ENCODE results near the gene NPSR1. TPM values are rescaled to one million over a fixed set of nuclear protein-coding genes. Genes with fewer than 3 reads are reported as not detected.
"Not testable (repeated sequence)": the region's sequence is repeated elsewhere in the genome, so short reads cannot be mapped to it uniquely, and the experiment has no call there.

NPSR1 gene
- total RNA-seq, 2 donors from 2014 or later, result not detected

DNA sequence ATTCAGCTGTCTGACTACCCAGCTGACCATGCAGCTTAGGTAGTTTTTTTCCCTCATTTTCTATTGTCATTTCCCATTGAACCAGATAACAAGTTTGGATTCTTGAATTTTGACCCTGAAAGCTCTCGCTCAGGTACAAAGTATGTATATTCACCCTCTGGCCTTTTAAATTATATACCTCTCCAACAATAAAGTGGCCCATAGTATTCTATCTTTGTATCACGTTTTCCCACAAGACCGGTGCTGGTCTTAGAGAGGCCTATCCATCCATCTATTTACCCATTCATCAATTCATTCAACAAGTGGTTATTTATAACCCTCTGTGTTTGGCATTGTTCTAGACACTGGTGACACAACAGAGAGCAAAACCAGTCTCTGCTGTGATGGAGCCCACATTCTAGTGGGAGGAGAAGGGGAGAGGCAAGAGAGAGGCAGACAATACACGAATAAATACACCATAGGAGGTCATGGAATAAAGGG is 35.2 kb upstream of the NPSR1 start:
- 74% methylated on average over 4 of the region's 4 CpGs for WGBS
- H3K36me3 ChIP-seq, result no peaks in the 10 kb centered on the region
- H3K4me3 ChIP-seq, result no peak overlapping the region
- no peak overlapping the region for H3K27ac ChIP-seq
- intact Hi-C loops (cut with DNase I), result no loop called here
- TF ChIP-seq POLR2A (IDR thresholded peaks at IDR 0.05), result no peak
- TF ChIP-seq, protein P1, sequence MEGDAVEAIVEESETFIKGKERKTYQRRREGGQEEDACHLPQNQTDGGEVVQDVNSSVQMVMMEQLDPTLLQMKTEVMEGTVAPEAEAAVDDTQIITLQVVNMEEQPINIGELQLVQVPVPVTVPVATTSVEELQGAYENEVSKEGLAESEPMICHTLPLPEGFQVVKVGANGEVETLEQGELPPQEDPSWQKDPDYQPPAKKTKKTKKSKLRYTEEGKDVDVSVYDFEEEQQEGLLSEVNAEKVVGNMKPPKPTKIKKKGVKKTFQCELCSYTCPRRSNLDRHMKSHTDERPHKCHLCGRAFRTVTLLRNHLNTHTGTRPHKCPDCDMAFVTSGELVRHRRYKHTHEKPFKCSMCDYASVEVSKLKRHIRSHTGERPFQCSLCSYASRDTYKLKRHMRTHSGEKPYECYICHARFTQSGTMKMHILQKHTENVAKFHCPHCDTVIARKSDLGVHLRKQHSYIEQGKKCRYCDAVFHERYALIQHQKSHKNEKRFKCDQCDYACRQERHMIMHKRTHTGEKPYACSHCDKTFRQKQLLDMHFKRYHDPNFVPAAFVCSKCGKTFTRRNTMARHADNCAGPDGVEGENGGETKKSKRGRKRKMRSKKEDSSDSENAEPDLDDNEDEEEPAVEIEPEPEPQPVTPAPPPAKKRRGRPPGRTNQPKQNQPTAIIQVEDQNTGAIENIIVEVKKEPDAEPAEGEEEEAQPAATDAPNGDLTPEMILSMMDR (IDR thresholded peaks at IDR 0.05), result no peak
- TF ChIP-seq POLR2AphosphoS5 (IDR thresholded peaks at IDR 0.05), result no peak
- no peaks in the 10 kb centered on the region for H3K27me3 ChIP-seq (replicated peaks; ENCODE audit: insufficient read depth)
- no peaks in the 10 kb centered on the region for H3K9me3 ChIP-seq
- DNase-seq (ENCODE audit: low spot score), result no peak
- no peaks in the 10 kb centered on the region for H3K4me1 ChIP-seq (replicated peaks)

DNA sequence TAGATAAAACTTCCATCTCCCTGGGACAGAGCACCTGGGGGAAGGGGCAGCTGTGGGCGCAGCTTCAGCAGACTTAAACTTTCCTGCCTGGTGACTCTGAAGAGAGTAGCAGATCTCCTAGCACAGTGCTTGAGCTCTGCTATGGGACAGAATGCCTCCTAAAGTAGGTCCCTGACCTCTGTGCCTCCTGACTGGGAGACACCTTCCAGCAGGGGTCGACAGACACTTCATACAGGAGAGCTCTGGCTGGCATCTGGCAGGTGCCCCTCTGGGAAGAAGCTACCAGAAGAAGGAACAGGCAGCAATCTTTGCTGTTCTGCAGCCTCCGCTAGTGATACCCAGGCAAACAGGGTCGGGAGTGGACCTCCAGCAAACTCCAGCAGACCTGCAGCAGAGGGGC is 29.4 kb upstream of the NPSR1 start:
- intact Hi-C loops (cut with DNase I); H3K36me3 ChIP-seq; H3K9me3 ChIP-seq; H3K27ac ChIP-seq; H3K27me3 ChIP-seq (replicated peaks; ENCODE audit: insufficient read depth); H3K4me3 ChIP-seq; DNase-seq (ENCODE audit: low spot score); H3K4me1 ChIP-seq (replicated peaks): not testable (repeated sequence)
- 64% methylated on average over 4 of the region's 4 CpGs for WGBS

DNA sequence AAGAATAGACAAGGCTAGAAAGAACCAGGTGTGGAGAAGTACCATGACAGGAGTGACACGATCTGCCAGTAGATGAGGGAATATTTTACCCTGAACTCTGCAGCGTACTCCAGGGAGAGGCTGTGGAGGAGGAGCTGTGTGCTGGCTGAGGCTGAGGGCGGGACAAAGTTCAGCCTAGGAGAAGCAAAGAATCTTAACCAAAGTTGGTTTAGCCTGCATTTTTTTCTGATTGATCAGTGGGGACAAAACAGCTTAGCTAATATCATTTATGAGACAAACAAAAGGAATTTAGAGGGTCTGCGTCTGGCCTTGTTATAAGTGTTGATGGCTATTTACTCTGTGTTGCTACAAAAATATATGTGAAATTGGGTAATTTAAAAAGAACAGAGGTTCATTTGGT is 5.2 kb upstream of the NPSR1 start:
- DNase-seq (ENCODE audit: low spot score), result no peak
- no peak for TF ChIP-seq POLR2AphosphoS5 (IDR thresholded peaks at IDR 0.05)
- TF ChIP-seq, protein P1 (IDR thresholded peaks at IDR 0.05), result no peak
- TF ChIP-seq POLR2A (IDR thresholded peaks at IDR 0.05), result no peak
- intact Hi-C loops (cut with DNase I), result no loop called here

DNA sequence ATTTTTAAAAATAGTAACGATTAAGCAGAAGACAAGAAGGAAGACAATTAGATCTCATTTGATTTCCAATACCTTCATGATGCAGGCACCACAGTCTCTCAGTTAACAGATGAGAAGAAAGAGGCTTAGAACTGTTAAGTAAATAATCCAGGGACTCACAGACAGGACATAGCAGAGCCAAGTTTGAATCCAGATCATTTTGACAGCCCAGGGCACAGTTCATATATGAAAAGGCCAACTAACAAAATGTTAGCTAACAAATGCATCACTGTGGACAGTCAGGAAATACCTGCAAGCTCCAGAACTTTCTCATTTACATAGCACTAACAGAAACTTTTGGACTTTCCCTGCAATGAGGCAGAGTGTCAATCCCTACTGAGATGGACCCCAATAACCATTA is 4.2 kb upstream of the NPSR1 start:
- Histone ChIP-seq H3K4me3 (no peak overlapping the region), H3K27me3 (replicated peaks; ENCODE audit: insufficient read depth) (no peaks in the 10 kb centered on the region), H3K27ac (no peak overlapping the region), H3K9me3 (no peaks in the 10 kb centered on the region), H3K36me3 (no peaks in the 10 kb centered on the region), H3K4me1 (replicated peaks) (no peaks in the 10 kb centered on the region)
- no peak for DNase-seq (ENCODE audit: low spot score)
- 87% methylated on average over 1 of the region's 1 CpG for WGBS
- intact Hi-C loops (cut with DNase I), result no loop called here
- TF ChIP-seq POLR2A (IDR thresholded peaks at IDR 0.05) (no peak), POLR2AphosphoS5 (IDR thresholded peaks at IDR 0.05) (no peak)
- TF ChIP-seq, protein P1 (IDR thresholded peaks at IDR 0.05), result no peak

More for the DNA sequence above, 5.2 kb upstream of the NPSR1 start:
- WGBS, result 63% methylated on average over 4 of the region's 4 CpGs
- H3K27me3 ChIP-seq (replicated peaks; ENCODE audit: insufficient read depth), result no peaks in the 10 kb centered on the region
- no peaks in the 10 kb centered on the region for H3K4me1 ChIP-seq (replicated peaks)
- H3K9me3 ChIP-seq, result no peaks in the 10 kb centered on the region
- no peaks in the 10 kb centered on the region for H3K36me3 ChIP-seq
- no peak overlapping the region for H3K4me3 ChIP-seq
- no peak overlapping the region for H3K27ac ChIP-seq

DNA sequence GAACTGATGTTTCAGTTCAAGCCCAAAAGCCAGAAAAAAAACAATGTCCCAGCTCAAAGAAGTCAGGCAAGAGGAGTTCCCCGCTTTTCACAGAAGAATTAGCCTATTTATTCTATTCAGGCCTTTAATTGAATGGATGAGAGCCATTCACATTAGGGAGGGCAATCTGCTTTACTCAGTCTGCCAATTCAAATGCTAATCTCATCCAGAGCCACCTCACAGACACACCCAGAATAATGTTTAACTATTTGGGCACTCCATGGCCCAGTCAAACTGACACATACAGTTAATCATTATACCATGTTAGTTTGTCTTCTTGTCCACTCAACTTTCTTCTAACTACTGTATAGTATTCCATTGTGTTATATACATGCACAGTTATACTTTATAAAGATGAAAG is 2.6 kb upstream of the NPSR1 start:
- Histone ChIP-seq H3K9me3 (no peaks in the 10 kb centered on the region), H3K27me3 (replicated peaks; ENCODE audit: insufficient read depth) (no peaks in the 10 kb centered on the region), H3K4me3 (no peak overlapping the region), H3K36me3 (no peaks in the 10 kb centered on the region), H3K4me1 (replicated peaks) (no peaks in the 10 kb centered on the region), H3K27ac (no peak overlapping the region)
- intact Hi-C loops (cut with DNase I), result no loop called here
- DNase-seq (ENCODE audit: low spot score), result no peak
- TF ChIP-seq, protein P1 (IDR thresholded peaks at IDR 0.05), result no peak
- TF ChIP-seq POLR2AphosphoS5 (IDR thresholded peaks at IDR 0.05) (no peak), POLR2A (IDR thresholded peaks at IDR 0.05) (no peak)
- 89% methylated on average over 1 of the region's 1 CpG for WGBS

All from prostate gland (tissue), 2 donors.